ENCODE measurements around the gene NRXN3.

Gene NRXN3

DNA sequence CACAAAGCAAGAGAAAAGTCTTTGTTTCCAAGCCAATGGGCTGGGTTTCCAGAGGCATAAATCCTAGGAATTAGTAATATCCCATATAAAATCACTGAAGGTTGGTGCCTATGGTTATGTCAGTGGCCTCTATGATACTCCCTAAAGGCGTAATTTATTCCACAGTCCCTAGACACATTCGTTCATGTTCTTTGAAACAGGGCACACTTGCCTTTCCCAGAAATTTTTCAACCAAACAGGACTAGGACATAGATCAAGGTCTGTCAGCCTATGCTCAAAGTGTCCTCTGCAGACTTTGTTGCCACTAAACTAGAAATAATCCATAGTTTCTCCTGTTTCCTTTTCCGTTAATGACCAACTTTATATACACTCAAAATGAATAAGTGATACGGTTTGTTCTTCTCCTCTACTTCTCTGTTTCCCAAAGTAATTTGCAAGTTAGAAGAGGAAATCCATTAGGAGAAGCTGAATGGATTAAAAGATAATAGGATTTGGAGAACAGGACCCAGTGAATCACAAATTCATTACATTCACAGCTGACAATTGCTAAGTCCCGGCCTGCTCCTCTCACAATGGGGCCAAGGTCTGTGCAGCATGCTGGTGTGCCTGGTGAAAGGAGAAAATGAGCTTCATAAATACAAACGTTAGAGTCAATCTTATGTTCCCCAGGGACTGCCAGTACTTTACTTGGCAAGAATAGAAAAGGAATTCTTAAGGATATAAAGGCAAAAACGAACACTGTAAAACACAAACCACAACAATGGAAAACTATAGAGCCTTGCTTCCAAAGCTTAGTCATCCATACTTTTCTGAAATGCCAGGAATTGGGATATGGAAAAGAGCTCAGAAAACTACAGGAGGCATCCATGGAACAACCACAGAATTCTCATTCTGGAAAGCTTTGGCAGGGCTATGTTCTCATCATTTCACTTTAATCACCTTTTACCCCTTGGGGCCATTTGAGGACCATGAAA, 966.2 kb downstream of the NRXN3 start:
- TF ChIP-seq CTCF (IDR thresholded peaks at IDR 0.05; ENCODE audit: low read depth, low read length), result no peak
- H3K4me3 ChIP-seq (ENCODE audit: low read depth, low read length), result no peak overlapping the region

GRCh38 chr14:79137045-79137430, 966.9 kb downstream of the NRXN3 start:
- H3K4me3 ChIP-seq (ENCODE audit: low read depth, low read length), result no peak overlapping the region
- no peak for TF ChIP-seq CTCF (IDR thresholded peaks at IDR 0.05; ENCODE audit: low read depth, low read length)

GRCh38 chr14:79137836-79138235, 967.7 kb downstream of the NRXN3 start:
- no peak for TF ChIP-seq CTCF (IDR thresholded peaks at IDR 0.05; ENCODE audit: low read depth, low read length)
- H3K4me3 ChIP-seq (ENCODE audit: low read depth, low read length), result no peak overlapping the region

DNA sequence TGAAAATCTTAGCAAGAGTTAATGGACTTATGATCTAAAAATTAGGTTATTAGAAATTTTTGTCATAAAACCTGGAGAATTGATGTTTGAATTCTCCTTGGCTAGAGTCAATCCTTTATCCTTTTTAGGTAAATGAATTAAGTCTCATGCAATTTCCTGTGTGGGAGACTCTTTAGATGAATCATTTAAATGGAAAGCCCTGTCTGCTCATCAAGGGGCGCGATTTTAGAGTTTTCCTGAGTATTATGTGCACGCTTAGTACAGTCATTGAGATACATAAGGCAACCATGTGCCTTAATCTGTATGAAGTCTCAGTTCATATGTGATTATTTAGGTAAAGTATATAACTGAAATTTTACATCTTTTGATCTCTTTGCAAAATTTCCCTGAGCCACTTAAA, 974.7 kb downstream of the NRXN3 start:
- TF ChIP-seq CTCF (IDR thresholded peaks at IDR 0.05; ENCODE audit: low read depth, low read length), result no peak
- H3K4me3 ChIP-seq (ENCODE audit: low read depth, low read length), result no peak overlapping the region

DNA sequence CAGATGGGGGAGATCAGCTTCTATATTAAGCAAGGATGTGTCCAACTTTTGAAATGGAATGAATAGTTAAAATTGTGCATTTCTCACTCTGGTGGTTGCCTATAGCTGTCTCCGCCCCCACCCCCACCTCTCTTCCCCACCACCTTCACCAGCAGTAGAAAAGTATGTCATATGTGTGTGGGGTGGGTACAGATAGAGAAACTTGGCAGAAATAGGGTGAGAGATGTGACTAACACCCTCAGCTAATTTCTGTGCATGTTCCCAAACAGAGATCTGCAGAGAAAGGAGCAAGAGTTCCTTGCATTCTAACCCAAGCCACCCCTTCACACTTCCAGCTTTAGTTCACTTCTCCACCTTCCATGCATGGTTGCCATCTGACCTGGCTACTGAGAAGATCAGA, 980.1 kb downstream of the NRXN3 start:
- no peak overlapping the region for H3K4me3 ChIP-seq (ENCODE audit: low read depth, low read length)
- no peak for TF ChIP-seq CTCF (IDR thresholded peaks at IDR 0.05; ENCODE audit: low read depth, low read length)

DNA sequence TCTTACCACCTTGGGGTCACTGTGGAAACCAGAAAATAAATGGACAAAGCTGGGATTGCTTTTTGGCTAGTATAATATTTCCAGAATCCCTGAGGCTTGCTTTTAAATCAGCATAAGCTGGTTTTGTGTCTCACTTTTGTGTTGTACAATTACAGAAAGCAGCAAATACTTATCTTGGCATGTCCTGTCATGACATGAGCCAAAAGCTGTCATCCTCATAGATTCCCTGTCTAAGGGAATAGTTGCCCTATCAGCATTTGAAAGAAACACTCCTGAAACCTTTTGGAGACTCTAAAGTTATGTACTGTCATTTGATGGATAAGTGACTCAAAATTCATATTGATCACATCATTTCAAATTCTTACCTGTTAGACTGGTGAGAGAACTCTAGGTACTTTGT, 987.2 kb downstream of the NRXN3 start:
- no peak overlapping the region for H3K4me3 ChIP-seq (ENCODE audit: low read depth, low read length)
- no peak for TF ChIP-seq CTCF (IDR thresholded peaks at IDR 0.05; ENCODE audit: low read depth, low read length)

GRCh38 chr14:79161571-79161970, 991.4 kb downstream of the NRXN3 start:
- no peak overlapping the region for H3K4me3 ChIP-seq (ENCODE audit: low read depth, low read length)
- no peak for TF ChIP-seq CTCF (IDR thresholded peaks at IDR 0.05; ENCODE audit: low read depth, low read length)

Data from WI38 (cell line).